GM20431 (cell line): Measurements from ENCODE around the gene ARFRP1.

ENCODE experiments used
- in situ Hi-C: fragments of 300-500 bp; cut with MseI, MboI; formaldehyde crosslinking; loops from one replicate; pipeline ENCODE4 v1.15.0; 2020; ENCODE audit warnings: low sequenced_read_pairs; ENCODE audit not compliant: unreplicated experiment

ARFRP1 gene

DNA sequence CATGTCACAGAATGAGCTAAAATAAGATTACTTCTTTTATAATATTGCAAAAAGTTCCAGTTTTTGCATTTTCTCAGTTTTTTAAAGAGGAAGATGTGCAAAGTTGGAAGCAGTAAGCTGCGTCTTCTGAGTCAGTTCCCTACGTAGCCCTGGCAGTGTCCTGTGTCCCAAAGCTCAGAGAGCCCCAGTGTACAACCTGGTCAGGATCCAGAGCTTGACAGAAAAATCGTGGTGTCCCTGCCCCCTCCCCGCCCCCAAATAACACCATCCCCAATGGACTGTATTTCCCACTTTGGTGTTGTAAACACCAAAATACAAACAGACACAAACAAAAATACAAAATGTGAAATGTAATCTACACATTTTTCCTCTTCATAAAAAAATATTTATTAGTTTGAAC lies 36.4 kb upstream of the ARFRP1 start:
- in situ Hi-C loops, result no loop called here

DNA sequence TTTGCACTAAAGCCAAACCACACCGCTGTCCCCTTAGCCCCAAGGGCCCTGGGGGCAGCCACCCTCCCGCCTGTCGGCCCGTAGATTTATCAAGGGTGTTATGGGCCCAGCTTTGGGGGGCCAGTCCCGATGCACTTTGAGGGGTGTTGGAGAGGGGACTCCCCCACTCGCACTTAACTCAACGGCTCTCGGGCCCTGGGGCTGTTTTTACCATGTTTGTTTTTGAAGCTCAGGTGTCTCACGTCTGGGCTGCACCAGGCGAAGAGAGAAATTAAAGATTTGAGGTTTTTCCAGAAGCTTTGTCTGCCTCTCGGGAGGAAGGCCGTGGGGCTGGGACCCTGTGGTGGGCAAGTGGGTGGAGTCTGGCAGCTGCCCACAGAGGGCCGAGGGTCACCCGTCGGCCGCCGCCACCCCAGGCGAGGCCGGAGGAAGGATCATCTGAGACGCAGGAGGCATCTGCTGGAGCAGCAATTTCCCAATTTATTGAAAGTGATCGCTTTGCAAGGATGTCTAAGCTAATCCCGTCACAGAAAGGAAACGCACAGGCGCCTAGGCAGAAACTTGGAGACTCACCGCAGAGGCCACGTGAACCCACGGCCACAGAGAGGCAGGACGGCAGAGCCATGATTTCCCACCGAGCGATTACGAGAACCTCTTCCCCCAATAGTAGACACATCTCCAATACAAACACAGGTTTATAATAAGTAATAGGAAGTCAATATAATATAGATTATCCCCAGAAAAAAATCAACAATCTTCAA lies 35.6 kb upstream of the ARFRP1 start:
- in situ Hi-C loops, result no loop called here

GRCh38 chr20:63742381-63743024 lies 34.7 kb upstream of the ARFRP1 start:
- in situ Hi-C loops, result no loop called here

- in situ Hi-C loops, result no loop called here
Observed at GRCh38 chr20:63741676-63742380, 34.1 kb upstream of the ARFRP1 start.

DNA sequence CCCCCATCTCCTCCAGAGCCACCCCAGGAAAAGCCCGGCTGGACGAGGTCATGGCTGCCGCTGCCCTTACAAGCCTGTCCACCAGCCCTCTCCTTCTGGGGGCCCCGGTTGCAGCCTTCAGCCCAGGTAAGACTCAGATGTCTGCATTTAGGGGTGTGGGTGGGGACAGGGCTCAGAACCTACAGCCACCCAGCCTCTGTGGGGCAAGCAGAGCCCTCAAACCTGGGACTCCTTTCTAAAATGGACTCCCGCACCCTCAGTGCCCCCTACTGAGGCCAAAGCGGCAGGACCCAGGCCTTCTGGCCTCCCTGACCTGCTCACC lies 33.5 kb upstream of the ARFRP1 start:
- in situ Hi-C loops, result no loop called here

GRCh38 chr20:63740627-63741353 lies 33.0 kb upstream of the ARFRP1 start:
- in situ Hi-C loops, result no loop called here

- in situ Hi-C loops, result no loop called here
Observed at GRCh38 chr20:63740070-63740626, 32.4 kb upstream of the ARFRP1 start.

GRCh38 chr20:63739130-63740069 lies 31.6 kb upstream of the ARFRP1 start, which contains the start of gene SLC2A4RG:
SLC2A4RG (plus strand) TSS chr20:63739776; CDS start chr20:63739913, 137 bp downstream.
- in situ Hi-C loops, result no loop called here

DNA sequence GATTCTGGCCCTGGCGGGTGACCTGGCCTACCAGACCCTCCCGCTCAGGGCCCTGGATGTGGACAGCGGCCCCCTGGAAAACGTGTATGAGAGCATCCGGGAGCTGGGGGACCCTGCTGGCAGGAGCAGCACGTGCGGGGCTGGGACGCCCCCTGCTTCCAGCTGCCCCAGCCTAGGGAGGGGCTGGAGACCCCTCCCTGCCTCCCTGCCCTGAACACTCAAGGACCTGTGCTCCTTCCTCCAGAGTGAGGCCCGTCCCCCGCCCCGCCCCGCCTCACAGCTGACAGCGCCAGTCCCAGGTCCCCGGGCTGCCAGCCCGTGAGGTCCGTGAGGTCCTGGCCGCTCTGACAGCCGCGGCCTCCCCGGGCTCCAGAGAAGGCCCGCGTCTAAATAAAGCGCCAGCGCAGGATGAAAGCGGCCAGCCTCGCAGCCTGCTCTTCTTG lies 30.9 kb upstream of the ARFRP1 start:
- in situ Hi-C loops, result no loop called here

DNA sequence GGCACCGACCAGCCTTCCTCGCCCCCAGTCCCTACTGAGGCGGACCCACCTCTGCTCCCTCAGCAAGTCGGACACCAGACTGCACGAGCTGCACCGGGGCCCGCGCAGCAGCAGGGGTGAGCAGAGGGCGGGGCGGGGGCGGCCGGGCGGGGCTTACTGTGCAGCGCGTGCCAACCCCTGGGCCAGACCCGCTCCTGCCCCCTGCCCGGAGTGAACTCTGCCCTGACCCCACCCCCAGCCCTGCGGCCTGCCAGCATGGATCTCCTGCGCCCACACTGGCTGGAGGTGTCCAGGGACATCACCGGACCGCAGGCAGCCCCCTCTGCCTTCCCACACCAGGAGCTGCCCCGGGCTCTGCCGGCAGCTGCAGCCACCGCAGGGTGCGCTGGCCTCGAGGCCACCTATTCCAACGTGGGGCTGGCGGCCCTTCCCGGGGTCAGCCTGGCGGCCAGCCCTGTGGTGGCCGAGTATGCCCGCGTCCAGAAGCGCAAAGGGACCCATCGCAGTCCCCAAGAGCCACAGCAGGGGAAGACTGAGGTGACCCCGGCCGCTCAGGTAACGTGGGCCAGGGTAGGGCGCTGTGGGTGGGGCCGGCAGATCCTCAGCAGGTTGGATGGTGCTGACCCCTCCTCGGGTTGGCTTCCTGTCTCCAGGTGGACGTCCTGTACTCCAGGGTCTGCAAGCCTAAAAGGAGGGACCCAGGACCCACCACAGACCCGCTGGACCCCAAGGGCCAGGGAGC lies 30.3 kb upstream of the ARFRP1 start:
- in situ Hi-C loops, result no loop called here

DNA sequence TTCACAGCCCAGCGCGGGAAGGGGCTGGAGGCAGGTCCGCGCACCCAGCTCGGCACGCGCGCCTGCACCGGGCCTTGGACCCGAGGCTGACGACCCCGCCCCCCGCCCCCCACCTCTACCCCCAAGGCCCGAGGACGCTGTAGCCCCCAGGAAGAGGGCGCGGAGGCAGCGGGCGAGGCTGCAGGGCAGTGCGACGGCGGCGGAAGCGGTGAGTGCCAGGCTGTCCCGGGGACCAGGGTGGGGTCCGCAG lies 29.8 kb upstream of the ARFRP1 start:
- in situ Hi-C loops, result no loop called here

DNA sequence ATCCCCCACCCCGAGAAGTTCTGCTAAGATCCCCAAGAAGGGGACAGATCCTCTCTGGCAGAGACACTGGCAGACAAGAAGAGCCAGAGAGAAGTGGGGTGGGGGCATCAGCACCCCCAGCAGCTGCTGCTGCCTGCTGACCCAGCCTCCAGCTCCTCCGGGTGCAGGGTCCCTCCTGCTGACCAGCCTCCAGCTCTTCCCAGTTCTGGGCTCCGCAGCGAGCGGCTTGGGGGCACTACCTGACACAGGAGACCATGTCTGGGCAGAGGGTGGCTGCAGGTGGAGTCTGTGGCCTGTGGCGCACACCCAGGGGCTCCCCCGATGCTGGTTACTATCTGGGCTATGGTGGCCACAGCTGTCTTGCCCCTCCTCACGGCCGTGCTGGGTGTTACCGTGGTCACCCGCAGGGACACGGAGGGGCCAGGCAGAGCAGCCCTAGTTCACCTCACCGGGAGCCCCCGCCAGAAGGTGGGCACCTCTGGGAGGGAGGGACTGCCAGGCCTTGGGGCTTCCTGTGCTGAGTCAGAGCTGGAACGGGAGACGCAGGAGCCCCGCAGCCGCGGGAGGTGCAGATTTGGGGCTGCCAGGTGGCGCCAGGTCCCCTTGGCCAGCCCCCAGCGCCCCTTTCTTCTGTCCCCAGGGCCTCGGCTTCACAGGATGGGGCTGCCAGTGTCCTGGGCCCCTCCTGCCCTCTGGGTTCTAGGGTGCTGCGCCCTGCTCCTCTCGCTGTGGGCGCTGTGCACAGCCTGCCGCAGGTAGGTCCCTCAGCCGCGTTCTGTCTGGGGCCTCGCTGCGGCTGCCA lies 29.3 kb upstream of the ARFRP1 start:
- in situ Hi-C loops, result no loop called here

DNA sequence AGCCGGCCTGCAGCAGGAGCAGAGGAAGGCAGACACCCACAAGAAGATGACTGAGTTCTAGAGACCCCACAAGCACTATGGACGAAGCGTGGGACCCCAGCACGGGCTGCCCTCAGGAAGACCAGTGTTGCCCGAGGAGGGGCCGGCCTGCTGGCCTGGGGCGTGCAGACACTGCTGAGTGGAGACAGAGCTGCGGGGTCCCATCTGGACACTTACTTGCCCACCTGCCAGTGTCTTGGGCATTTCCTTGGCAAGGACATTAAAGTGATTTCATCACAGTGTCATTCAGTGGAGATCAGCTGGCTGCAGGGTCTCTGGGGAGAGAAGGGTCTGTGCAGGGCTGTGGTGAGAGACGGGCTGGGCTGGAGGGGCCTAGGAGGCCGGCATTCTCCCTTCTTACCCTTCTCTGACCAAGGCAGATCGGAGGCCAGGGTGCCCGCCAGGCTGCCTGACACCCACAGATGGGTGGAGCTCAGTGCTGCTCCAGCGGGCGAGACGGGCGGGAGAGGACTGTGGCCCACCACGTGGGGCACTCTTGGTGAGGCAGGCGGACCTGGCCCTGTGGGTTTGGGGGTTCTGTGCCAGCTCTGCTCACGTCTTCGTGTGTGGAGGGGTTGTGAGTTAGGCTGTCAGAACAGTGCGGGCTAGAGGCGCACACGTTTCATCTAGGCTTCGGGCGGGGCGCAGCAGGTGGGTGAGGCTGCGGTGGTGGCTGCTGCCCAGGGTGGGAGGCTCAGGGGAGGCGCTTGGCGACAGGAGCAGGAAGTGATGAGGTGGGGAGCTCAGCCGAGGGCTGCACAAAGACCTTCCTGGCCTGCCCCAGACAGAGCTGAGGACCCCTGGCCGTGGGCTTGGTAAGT lies 28.3 kb upstream of the ARFRP1 start, which contains the start of gene LIME1:
TSS of gene LIME1 (plus strand) at position 806 of the 860 bp plus-strand sequence. CDS start 886 bp downstream, outside the sequence.
- in situ Hi-C loops, result no loop called here

GRCh38 chr20:63734946-63735858 lies 27.4 kb upstream of the ARFRP1 start:
- in situ Hi-C loops, result no loop called here

DNA sequence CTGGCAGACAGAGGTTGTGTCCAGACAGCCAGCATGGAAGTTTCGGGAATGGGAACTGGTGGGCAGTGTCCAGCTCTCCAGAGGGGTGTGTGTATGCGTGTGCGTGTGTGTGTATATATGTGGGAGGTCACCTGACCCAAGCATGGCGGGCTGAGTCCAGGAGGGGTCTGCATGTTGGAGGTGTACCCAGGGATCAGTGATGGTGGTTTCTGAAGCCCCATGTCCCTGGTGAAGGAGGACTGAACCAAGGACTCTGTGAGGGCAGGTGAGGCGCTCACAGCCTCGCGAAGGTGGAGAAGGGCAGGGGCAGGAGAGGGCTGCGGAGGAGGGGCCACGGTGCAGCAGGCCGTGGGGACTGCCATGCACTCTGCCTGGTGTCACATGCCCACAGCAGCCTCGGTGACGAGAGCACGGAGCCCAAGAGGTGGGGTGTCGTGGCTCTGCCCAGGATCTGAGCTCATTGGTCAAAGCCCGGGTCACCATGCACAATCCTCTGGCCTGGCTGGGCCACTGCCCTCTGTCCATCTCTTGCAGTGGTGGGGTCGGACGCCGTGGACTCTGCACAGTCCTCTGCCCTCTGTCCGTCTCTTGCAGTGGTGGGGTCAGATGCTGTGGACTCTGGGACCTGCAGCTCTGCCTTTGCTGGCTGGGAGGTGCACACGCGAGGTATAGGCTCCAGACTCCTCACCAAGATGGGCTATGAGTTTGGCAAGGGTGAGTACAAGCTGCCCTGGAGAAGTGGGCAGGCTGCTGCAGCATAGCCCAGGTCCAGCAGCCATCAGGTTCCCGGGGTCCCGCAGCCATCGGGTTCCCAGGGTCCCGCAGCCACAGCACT lies 26.6 kb upstream of the ARFRP1 start:
- in situ Hi-C loops, result no loop called here
